ENCODE data around the gene ZFYVE27. TPM values are rescaled to one million over a fixed set of nuclear protein-coding genes. Genes with fewer than 3 reads are reported as not detected.

The ZFYVE27 gene
- total RNA-seq, 1 donor from 2014 or later: 62.2 TPM

DNA sequence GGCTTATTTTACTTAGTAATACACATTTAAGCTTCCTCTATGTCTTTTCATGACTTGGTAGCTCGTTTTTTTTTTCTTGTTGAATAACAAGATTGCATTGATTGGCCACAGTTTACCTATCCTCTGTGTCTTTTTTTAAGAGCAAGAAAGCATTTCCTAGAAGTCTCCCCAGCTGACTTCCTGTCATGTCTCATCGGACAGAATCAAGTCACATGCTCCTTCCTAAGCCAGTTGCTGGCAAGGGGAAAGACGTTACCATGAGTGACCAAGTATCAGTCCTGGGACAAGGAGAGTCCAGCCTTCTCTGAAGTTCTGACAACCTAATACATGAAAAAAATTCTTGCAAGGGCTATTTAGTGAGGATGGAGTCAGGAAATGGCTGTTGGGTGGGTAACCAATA lies 59.7 kb downstream of the ZFYVE27 start:
- TF ChIP-seq, protein P1, sequence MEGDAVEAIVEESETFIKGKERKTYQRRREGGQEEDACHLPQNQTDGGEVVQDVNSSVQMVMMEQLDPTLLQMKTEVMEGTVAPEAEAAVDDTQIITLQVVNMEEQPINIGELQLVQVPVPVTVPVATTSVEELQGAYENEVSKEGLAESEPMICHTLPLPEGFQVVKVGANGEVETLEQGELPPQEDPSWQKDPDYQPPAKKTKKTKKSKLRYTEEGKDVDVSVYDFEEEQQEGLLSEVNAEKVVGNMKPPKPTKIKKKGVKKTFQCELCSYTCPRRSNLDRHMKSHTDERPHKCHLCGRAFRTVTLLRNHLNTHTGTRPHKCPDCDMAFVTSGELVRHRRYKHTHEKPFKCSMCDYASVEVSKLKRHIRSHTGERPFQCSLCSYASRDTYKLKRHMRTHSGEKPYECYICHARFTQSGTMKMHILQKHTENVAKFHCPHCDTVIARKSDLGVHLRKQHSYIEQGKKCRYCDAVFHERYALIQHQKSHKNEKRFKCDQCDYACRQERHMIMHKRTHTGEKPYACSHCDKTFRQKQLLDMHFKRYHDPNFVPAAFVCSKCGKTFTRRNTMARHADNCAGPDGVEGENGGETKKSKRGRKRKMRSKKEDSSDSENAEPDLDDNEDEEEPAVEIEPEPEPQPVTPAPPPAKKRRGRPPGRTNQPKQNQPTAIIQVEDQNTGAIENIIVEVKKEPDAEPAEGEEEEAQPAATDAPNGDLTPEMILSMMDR (IDR thresholded peaks at IDR 0.05): no peak
- Histone ChIP-seq H3K4me1 (no peaks in the 10 kb centered on the region), H3K9me3 (peaks cover 0 to 15% of the 10 kb centered on the region in 2 donors), H3K27ac (no peak overlapping the region), H3K4me3 (no peak overlapping the region), H3K27me3 (peaks cover under 1% of the 10 kb centered on the region), H3K36me3 (no peaks in the 10 kb centered on the region)
- intact Hi-C loops (cut with DNase I): no loop called here
- DNase-seq (ENCODE audit: low spot score in 2 of 2): no peak

DNA sequence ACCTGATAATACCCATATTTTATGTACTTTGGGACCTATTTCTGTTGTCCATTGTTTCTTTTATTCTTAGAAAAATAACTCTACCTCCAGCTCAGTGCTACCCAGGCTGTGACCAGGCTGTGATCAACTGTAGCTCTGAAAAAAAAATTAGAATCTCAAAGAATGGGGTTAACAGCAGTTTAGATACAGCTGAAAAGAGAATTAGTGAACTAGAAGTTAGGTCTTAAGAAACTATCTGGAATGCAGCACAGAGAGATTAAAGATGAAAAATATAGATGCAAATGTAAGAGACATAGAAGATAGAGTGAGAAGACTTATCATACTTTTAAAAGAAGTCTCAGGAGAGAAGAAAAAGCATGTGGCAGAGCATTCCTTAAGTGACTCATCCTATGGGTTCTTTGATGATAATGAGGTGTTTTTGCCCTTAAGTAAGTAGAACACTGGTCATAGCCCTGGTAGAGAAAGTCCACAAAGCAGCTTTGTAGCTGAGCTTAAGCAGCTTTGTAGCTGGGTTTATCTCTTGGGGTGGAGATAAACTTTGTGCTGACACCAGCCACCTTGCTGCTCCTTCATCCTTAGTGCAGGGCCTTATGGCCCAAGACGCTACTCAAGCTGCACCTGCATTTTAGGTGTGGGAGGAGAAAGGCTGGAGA lies 62.2 kb downstream of the ZFYVE27 start:
- H3K27me3 ChIP-seq: no peaks in the 10 kb centered on the region
- intact Hi-C loops (cut with DNase I): no loop called here
- H3K36me3 ChIP-seq: no peaks in the 10 kb centered on the region
- no peak overlapping the region for H3K27ac ChIP-seq
- H3K4me3 ChIP-seq: no peak overlapping the region
- no peak for DNase-seq (ENCODE audit: low spot score in 2 of 2)
- H3K4me1 ChIP-seq: no peaks in the 10 kb centered on the region
- TF ChIP-seq, protein P1 (IDR thresholded peaks at IDR 0.05): no peak
- peaks cover 0 to 15% of the 10 kb centered on the region in 2 donors for H3K9me3 ChIP-seq

DNA sequence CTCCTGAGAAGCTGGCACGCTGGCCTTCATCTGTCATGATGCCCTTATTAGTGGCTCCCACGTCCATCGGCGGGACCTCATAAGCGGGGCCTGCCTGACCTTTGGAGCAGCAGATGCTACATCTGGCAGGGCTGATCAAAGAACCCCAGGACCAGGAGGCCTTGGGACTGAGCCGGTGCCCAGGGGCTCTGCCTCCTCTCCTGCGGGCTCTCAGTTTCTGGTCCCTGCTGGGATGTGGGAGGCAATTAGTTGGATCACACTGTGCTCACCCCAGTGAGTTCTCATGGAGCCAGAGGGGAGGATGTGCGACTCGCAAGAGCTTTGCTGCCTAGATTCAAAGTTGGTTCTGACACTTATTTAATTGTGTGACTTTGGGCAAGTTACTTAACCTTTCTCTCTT lies 63.5 kb downstream of the ZFYVE27 start:
- H3K4me3 ChIP-seq: no peak overlapping the region
- H3K27me3 ChIP-seq: no peaks in the 10 kb centered on the region
- TF ChIP-seq, protein P1 (IDR thresholded peaks at IDR 0.05): no peak
- intact Hi-C loops (cut with DNase I): no loop called here
- no peaks in the 10 kb centered on the region for H3K36me3 ChIP-seq
- no peak overlapping the region for H3K27ac ChIP-seq
- peaks cover 0 to 15% of the 10 kb centered on the region in 2 donors for H3K9me3 ChIP-seq
- H3K4me1 ChIP-seq: no peaks in the 10 kb centered on the region
- no peak for DNase-seq (ENCODE audit: low spot score in 2 of 2)

DNA sequence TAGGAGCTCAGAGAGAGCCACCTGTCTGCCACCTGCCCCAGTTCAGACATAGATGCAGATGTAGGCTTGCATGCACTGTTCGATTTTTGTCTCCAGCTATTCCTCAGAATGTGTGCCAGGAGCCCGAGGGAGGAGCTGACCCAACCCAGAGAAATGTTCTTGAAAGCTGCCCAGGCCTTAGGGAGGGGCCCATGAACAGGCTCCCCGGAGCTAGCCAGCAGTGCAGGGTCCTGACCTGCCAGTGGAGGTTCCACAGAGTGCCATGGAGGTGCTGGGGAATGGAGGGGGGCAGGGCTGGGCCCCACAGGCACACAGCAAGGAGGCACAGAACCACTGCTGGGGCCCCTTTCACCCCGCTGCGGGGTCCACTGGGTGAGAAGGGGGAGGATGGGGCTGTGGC lies 64.5 kb downstream of the ZFYVE27 start:
- intact Hi-C loops (cut with DNase I): no loop called here
- no peaks in the 10 kb centered on the region for H3K27me3 ChIP-seq
- TF ChIP-seq, protein P1 (IDR thresholded peaks at IDR 0.05): no peak
- H3K9me3 ChIP-seq: peaks cover 0 to 15% of the 10 kb centered on the region in 2 donors
- no peak overlapping the region for H3K4me3 ChIP-seq
- H3K4me1 ChIP-seq: no peaks in the 10 kb centered on the region
- no peaks in the 10 kb centered on the region for H3K36me3 ChIP-seq
- DNase-seq (ENCODE audit: low spot score in 2 of 2): no peak
- no peak overlapping the region for H3K27ac ChIP-seq

DNA sequence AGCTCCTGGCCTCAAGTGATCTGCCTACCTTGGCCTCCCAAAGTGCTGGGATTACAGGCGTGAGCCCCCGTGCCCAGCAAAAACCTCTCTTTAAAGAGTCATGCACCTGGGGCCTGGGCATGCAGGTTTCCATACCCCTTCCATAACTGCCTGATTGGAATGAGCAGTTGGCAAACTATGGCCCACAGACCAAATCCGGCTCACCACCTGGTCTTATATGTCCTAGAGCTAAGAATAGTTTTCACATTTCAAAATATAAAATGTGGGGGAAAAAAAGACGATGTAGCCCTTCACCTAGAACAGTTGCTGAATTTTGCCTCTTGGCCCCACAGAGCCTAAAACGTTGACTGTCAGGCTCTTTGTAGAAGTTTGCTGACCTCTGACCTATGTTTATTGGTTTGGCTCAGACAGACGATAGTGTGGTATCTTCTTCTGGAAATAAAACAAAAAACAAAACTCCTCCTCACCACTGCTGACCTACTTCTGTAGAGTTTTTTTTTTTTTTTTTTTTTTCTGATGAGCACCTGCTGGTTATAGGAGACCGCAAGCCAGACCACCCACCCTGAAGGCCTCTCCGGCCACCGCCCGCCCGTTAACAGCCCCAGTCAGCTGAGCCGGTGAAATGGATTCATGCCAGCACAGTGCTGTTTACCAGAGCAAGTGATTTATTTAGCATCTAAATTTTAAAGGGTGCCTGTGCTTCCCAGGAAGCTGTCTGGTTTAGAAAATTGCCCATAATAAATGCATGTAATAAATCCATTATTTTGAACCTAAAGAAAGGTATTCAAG lies 68.4 kb downstream of the ZFYVE27 start:
- intact Hi-C loops (cut with DNase I): no loop called here
- no peak overlapping the region for H3K4me3 ChIP-seq
- TF ChIP-seq, protein P1 (IDR thresholded peaks at IDR 0.05): no peak

More for the DNA sequence above, 68.4 kb downstream of the ZFYVE27 start:
- H3K9me3 ChIP-seq: no peaks in the 10 kb centered on the region
- no peaks in the 10 kb centered on the region for H3K4me1 ChIP-seq
- no peak overlapping the region for H3K27ac ChIP-seq
- no peaks in the 10 kb centered on the region for H3K27me3 ChIP-seq
- DNase-seq (ENCODE audit: low spot score in 2 of 2): no peak
- no peaks in the 10 kb centered on the region for H3K36me3 ChIP-seq

Measured in ascending aorta (tissue), 2 donors.